Measurements from ENCODE around the gene LPIN2.

The LPIN2 gene

DNA sequence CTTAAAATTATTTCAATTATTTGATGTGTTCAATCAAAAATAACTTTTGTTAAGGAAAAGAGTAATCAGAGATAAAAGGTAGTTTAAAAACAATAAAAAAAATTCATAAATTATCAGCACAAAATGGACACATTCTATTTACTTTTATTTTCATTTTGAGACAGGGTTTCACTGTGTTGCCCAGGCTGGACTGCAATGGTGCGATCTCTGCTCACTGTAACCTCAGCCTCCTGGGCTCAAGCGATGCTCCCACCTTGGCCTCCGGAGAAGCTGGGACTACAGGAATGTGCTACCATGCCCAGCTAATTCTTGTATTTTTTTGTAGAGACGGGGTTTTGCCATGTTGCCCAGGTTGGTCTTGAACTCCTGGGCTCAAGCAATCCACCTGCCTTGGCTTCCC, 47.1 kb downstream of the LPIN2 start:
- H3K4me3 ChIP-seq (replicated peaks; ENCODE audit: low read depth, low read length), result no peak overlapping the region
- DNase-seq (ENCODE audit: low read depth), result no peak
- TF ChIP-seq, protein P1, sequence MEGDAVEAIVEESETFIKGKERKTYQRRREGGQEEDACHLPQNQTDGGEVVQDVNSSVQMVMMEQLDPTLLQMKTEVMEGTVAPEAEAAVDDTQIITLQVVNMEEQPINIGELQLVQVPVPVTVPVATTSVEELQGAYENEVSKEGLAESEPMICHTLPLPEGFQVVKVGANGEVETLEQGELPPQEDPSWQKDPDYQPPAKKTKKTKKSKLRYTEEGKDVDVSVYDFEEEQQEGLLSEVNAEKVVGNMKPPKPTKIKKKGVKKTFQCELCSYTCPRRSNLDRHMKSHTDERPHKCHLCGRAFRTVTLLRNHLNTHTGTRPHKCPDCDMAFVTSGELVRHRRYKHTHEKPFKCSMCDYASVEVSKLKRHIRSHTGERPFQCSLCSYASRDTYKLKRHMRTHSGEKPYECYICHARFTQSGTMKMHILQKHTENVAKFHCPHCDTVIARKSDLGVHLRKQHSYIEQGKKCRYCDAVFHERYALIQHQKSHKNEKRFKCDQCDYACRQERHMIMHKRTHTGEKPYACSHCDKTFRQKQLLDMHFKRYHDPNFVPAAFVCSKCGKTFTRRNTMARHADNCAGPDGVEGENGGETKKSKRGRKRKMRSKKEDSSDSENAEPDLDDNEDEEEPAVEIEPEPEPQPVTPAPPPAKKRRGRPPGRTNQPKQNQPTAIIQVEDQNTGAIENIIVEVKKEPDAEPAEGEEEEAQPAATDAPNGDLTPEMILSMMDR (IDR thresholded peaks at IDR 0.05; ENCODE audit: low read length, missing control alignments), result no peak

DNA sequence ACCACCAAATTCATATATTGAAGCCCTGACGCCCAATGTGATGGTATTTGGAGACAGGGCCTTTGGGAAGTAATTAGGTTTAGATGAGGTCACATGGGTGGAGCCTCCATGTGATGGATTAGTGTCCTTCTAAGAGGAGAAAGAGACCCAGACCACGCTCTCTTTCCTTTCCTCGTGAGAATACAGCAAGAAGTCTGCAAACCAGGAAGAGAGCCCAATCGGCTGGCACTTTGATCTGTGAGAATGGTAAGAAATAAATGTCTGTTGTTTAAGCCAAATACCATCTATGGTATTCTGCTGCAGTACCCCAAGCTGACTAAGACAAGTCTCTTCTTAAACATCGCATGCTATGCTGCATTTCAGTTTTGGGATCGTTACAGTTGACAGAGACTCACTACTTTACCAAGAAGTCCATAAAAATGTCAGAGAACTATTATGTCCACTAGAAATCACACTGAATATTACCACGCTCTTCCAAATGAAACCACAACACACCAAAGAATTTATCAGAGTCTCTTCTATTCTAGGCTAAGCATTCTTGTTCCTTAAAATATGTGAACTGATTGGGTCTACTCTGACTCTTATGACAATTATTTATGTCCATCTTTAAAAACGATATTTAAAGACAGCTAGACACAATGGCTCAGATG, 48.5 kb downstream of the LPIN2 start:
- TF ChIP-seq, protein P1 (IDR thresholded peaks at IDR 0.05; ENCODE audit: low read length, missing control alignments), result no peak
- DNase-seq (ENCODE audit: low read depth), result no peak
- H3K4me3 ChIP-seq (replicated peaks; ENCODE audit: low read depth, low read length), result no peak overlapping the region
